Measurements from ENCODE around the gene CHRDL2.

DNA sequence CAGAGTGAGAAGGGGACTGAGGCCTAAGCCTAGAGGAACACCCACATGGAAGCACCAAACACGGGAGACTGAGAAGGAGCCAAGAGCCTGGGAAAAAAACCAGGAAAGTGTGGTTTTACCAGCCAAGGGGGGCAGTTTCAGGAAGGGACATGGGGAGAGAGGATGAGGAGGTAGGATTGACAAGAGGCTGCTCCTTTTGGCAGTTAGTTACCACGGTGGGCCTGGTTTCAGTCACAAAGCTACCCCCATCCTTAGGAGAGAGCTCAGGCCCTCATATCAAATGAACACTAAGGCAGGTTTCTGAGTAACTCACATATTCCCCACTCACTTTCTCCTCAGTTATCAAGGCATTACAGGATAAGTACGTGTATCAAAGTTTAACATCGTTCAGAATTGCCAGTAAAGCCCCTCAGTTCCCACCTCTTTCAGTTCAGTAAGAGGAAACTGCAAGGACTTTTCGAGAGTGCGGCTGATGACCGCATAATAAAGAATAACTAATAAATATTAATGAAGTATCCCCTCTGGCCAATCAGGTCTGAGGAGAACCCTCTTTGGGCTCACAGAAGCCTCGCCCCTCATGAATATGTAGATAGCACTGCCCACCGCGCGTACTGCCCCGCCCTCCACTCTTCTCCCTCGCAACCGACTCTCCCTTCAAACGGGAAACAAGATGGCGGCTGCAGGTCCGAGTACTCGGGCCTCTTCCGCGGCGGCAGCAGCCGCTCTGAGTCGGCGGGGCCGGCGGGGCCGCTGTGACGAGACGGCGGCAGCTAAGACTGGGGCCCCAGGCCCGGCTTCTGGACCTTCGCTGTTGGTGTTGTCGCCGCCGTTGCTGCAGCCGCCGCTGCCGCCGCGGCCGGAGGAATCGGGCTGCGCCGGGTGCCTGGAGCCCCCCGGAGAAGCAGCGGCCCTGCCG lies 17.2 kb upstream of the CHRDL2 start, which contains the start of gene RNF169:
- 0 out of 2 replicates have a peak, but pooled peaks have one; percentile 12 for TF ChIP-seq RAD21 (CRISPR knock-in tag; IDR thresholded peaks at IDR 0.05)
- no peak for TF ChIP-seq GFI1 (CRISPR knock-in tag; IDR thresholded peaks at IDR 0.05; ENCODE audit: borderline replicate concordance)
- TF ChIP-seq ZSCAN31 (CRISPR knock-in tag; IDR thresholded peaks at IDR 0.05; ENCODE audit: low read depth): no peak
- no peak for TF ChIP-seq SOX13 (IDR thresholded peaks at IDR 0.05)
- peak in 1 of 2 experiments; percentile 46; a peak in 2 of 4 replicates for TF ChIP-seq SOX13 (CRISPR knock-in tag; conservative IDR thresholded peaks at IDR 0.05 in 1 of 2, IDR thresholded peaks at IDR 0.05 in 1 of 2)
- no peak for TF ChIP-seq EZH2 (conservative IDR thresholded peaks at IDR 0.05; ENCODE audit: low read depth, low read length)
- no peak for TF ChIP-seq SRF (IDR thresholded peaks at IDR 0.05; ENCODE audit: low read depth, low read length)
- TF ChIP-seq ARHGAP35 (CRISPR knock-in tag; IDR thresholded peaks at IDR 0.05; ENCODE audit: borderline replicate concordance): no peak
- no peak for TF ChIP-seq ZKSCAN1 (IDR thresholded peaks at IDR 0.05; ENCODE audit: low read length)
- TF ChIP-seq SYNCRIP (IDR thresholded peaks at IDR 0.05; ENCODE audit: insufficient read depth, low read depth, low read length): no peak
